GM12872 (cell line): ENCODE results near the gene TMEM35B.

Source experiments
- TF ChIP-seq, protein P1 (sequence below): IDR thresholded peaks from 3 replicates; pipeline ENCODE4 v1.5.1; 2011; ENCODE audit warnings: low read depth, mild to moderate bottlenecking, low read length, moderate library complexity; ENCODE audit not compliant: insufficient read depth

Gene TMEM35B

DNA sequence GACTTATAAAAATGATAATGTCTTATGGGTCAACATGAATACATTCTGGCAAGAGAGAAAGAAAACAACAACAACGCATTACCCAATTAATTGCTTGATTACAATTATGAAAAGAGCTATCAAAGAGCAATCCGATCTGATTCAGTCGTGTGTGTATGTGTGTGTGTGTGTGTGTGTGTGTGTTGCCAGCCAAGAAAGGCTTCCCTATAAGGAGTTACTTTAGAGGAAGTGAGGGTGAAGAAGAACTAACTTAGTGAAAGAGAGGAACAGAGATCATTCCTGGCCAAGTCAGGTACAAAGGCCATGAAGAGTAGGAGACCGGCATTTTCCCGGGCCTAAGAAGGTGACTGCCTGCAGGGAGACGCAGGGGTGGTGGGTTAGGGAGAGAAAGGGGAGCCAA, 9.4 kb downstream of the TMEM35B start:
- TF ChIP-seq, protein P1, sequence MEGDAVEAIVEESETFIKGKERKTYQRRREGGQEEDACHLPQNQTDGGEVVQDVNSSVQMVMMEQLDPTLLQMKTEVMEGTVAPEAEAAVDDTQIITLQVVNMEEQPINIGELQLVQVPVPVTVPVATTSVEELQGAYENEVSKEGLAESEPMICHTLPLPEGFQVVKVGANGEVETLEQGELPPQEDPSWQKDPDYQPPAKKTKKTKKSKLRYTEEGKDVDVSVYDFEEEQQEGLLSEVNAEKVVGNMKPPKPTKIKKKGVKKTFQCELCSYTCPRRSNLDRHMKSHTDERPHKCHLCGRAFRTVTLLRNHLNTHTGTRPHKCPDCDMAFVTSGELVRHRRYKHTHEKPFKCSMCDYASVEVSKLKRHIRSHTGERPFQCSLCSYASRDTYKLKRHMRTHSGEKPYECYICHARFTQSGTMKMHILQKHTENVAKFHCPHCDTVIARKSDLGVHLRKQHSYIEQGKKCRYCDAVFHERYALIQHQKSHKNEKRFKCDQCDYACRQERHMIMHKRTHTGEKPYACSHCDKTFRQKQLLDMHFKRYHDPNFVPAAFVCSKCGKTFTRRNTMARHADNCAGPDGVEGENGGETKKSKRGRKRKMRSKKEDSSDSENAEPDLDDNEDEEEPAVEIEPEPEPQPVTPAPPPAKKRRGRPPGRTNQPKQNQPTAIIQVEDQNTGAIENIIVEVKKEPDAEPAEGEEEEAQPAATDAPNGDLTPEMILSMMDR: no peak

DNA sequence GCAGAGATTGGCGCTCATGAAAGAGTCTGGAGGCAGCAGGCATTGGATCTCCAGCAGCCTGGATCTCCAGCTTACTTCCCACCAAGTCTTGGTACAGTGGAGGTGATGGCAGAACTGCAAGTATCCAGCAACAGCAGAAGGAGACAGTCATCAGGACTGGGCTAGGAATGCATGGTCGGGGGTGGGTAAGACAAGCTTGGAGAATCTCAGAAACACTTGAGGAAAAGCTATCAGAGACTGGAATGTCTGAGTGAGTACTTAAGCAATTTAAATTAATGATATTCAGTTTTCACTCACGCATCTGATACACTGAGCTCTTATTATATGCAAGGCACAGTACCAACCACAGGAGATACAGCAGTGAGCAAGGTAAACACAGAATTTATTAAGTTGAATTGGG, 9.8 kb downstream of the TMEM35B start:
- TF ChIP-seq, protein P1: no peak

DNA sequence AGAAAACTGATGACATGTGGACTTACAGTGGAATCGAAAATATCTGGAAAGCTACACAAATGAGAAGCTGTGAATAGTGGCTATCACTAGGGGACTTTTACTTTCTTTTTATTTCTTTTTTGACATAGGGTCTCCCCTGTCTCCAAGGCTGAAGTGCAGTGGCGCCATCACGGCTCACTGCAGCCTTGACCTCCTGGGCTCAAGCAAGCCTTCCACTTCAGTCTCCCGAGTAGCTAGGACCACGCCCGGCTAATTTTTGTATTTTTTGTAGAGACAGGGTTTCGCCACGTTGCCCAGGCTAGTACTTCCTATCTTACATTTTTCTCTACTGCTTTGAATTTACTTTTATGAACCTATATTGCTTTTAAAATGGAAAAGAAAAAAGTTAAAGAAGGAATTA, 10.5 kb downstream of the TMEM35B start:
- TF ChIP-seq, protein P1: no peak

DNA sequence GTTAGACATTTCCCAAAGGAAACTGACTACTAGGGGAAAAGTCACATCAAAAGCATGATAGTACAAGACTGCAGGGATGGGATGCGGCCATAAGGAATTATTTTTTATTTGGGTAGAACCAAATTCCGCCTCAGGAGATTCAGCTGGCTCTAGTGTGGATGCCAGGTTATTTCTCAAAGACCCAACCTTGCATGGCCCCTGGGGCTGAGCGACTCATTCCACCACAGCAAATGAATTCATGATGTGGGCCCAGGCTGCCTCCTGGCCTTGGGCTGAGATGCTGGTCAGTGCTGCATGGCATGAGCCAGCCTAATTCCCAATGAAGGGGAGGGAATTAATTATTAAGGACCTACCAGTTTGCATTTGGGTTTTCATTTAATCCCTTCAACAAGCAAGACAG, 11.8 kb downstream of the TMEM35B start:
- TF ChIP-seq, protein P1: no peak

DNA sequence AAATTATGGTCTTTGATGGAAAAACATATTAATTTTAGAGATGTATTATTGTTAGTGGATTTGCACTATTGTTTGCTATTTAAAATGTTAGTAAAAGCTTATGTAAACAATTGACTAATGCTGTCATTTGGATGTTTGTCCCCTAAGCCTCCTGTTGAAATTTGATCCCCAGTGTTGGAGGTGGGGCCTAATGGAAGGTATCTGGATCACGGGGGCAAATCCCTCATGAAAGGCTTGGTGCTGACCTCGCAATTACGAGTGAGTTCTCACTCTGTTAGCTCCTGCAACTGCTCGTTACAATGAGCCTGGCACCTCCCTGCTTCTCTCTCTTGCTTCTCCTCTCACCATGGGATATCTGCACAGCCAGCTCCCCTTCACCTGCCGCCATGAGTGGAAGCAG, 14.3 kb downstream of the TMEM35B start:
- TF ChIP-seq, protein P1: no peak

DNA sequence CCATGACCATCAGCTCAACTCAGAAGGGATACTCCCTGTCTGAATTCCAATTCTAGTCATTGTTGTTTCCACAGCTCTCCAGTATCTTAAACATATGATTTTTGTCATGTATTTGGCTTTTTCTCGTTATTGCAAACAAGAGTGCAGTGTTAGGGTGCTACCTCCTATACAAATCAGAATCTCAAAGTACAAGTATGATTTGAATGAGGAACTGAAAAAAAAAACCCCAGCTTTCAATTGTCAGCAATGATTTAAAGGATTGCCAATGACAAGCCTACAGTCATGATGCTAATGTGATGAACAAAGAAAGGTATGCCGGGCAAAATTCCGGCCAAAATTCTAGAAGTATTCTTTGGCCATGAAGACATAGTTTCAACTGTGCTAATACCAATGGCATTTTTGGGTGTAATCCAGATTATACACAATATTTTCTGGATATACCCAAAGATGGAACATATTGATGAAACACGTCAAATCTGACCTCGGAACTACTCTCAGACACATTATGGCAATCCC, 14.9 kb downstream of the TMEM35B start:
- TF ChIP-seq, protein P1: no peak

DNA sequence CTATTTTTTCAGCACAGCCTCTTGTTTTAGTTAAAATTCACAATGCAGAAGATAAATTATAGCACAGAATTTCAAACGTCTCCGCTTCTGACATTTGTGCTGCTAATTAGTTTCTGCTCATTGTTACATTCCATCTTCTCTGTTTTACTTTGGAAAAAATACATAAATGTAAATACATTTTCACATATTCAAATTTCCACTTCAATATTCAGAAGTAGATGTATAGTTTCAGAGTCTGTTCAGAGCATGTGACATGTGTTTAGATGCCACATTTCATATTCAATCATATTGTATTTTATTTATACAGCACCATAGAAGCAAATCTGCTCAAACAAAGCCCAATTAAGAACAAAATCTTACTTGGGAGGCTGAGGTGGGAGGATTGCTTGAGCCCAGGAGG, 19.6 kb downstream of the TMEM35B start:
- TF ChIP-seq, protein P1: no peak
